IMR-90 (cell line): Measurements from ENCODE around the gene EPB41L2.

Experiments used
- BHLHE40 ChIP-seq: fragments of 150-350 bp; IDR thresholded peaks from 2 replicates; pipeline ENCODE4 v1.6.1; 2016; ENCODE audit warnings: mild to moderate bottlenecking, low read depth, low read length
- CEBPB ChIP-seq: IDR thresholded peaks from 2 replicates; pipeline ENCODE4 v1.6.1; 2012; ENCODE audit warnings: low read depth, low read length, improper control_type of control experiment
- CHD1 ChIP-seq: IDR thresholded peaks from 2 replicates; pipeline ENCODE4 v1.6.1; 2012; ENCODE audit warnings: low read depth, low read length, improper control_type of control experiment
- CTCF ChIP-seq: conservative IDR thresholded peaks from 2 replicates; pipeline ENCODE4 v1.5.1; 2012; ENCODE audit warnings: mild to moderate bottlenecking, low read depth, low read length, improper control_type of control experiment
- FOS ChIP-seq: fragments of 150-350 bp; IDR thresholded peaks from 2 replicates; pipeline ENCODE4 v1.6.1; 2016; ENCODE audit warnings: low read depth, low read length
- MAFK ChIP-seq: IDR thresholded peaks from 2 replicates; pipeline ENCODE4 v1.6.1; 2012; ENCODE audit warnings: low read depth, low read length, improper control_type of control experiment
- MAZ ChIP-seq: IDR thresholded peaks from 2 replicates; pipeline ENCODE4 v1.6.1; 2012; ENCODE audit warnings: low read depth, mild to moderate bottlenecking, low read length, improper control_type of control experiment, moderate library complexity, borderline replicate concordance
- MXI1 ChIP-seq: IDR thresholded peaks from 2 replicates; pipeline ENCODE4 v1.6.1; 2012; ENCODE audit warnings: low read depth, mild to moderate bottlenecking, low read length, moderate library complexity, borderline replicate concordance
- POLR2A ChIP-seq: IDR thresholded peaks from 2 replicates; pipeline ENCODE4 v1.6.1; 2012; ENCODE audit warnings: mild to moderate bottlenecking, low read depth, low read length
- RAD21 ChIP-seq: IDR thresholded peaks from 2 replicates; pipeline ENCODE4 v1.6.1; 2012; ENCODE audit warnings: low read length, improper control_type of control experiment
- RCOR1 ChIP-seq: IDR thresholded peaks from 2 replicates; pipeline ENCODE4 v1.6.1; 2012; ENCODE audit warnings: mild to moderate bottlenecking, low read length, improper control_type of control experiment; ENCODE audit not compliant: insufficient replicate concordance
- RFX5 ChIP-seq: IDR thresholded peaks from 2 replicates; pipeline ENCODE4 v1.8.0; 2012; ENCODE audit warnings: low read depth, mild to moderate bottlenecking, low read length, moderate library complexity
- SMC3 ChIP-seq: fragments of 150-350 bp; IDR thresholded peaks from 2 replicates; pipeline ENCODE4 v1.6.1; 2016; ENCODE audit warnings: low read depth, mild to moderate bottlenecking, antibody characterized with exemption, low read length, moderate library complexity
- USF2 ChIP-seq: fragments of 150-350 bp; IDR thresholded peaks from 2 replicates; pipeline ENCODE4 v1.6.1; 2017; ENCODE audit warnings: mild to moderate bottlenecking, antibody characterized with exemption, low read length, low read depth

GRCh38 chr6:130882370-130882769 is 180.7 kb downstream of the EPB41L2 start:
- no peak for TF ChIP-seq FOS
- no peak for TF ChIP-seq CEBPB
- TF ChIP-seq CTCF = no peak
- TF ChIP-seq POLR2A = no peak
- no peak for TF ChIP-seq BHLHE40
- no peak for TF ChIP-seq SMC3
- no peak for TF ChIP-seq USF2
- no peak for TF ChIP-seq RAD21
- TF ChIP-seq MAFK = no peak
- no peak for TF ChIP-seq MXI1
- TF ChIP-seq CHD1 = no peak
- no peak for TF ChIP-seq MAZ
- no peak for TF ChIP-seq RFX5
- TF ChIP-seq RCOR1 = no peak
